GM23248 (cell line): Measurements from ENCODE around the gene FAM53A. TPM values are rescaled to one million over a fixed set of nuclear protein-coding genes. Genes with fewer than 3 reads are reported as not detected.

ENCODE experiments used
- DNase-seq: peaks from one replicate; pipeline ENCODE4 v3.0.0-alpha.2; 2015
- H2AFZ ChIP-seq: fragments of 200-600 bp; sonication (generic); 2 replicates; pipeline ENCODE4 v1.6.1; 2016; ENCODE audit warnings: antibody characterized with exemption
- H3F3A ChIP-seq: fragments of 200-600 bp; sonication (generic); 2 replicates; pipeline ENCODE4 v1.6.1; 2016; ENCODE audit warnings: mild to moderate bottlenecking, antibody characterized with exemption, mixed run types; ENCODE audit not compliant: insufficient read depth
- H3K27ac ChIP-seq: fragments of 200-600 bp; sonication (generic); 2 replicates; pipeline ENCODE4 v1.5.1; 2016; ENCODE audit warnings: mild to moderate bottlenecking
- H3K27me3 ChIP-seq: fragments of 200-600 bp; sonication (generic); replicated peaks from 2 replicates; pipeline ENCODE4 v1.6.1; 2016; ENCODE audit warnings: mild to moderate bottlenecking; ENCODE audit not compliant: insufficient read depth
- H3K36me3 ChIP-seq: fragments of 200-600 bp; sonication (generic); 2 replicates; pipeline ENCODE4 v1.6.1; 2016; ENCODE audit warnings: low read depth, mild to moderate bottlenecking
- H3K4me1 ChIP-seq: fragments of 200-600 bp; sonication (generic); 2 replicates; pipeline ENCODE4 v1.6.1; 2016; ENCODE audit warnings: mild to moderate bottlenecking; ENCODE audit not compliant: insufficient read depth
- H3K4me2 ChIP-seq: fragments of 200-600 bp; sonication (generic); one replicate; pipeline ENCODE4 v1.6.1; 2016; ENCODE audit warnings: mild to moderate bottlenecking; ENCODE audit not compliant: unreplicated experiment
- H3K4me3 ChIP-seq: fragments of 200-600 bp; sonication (generic); 2 replicates; pipeline ENCODE4 v1.5.1; 2016; ENCODE audit warnings: mild to moderate bottlenecking
- H3K79me2 ChIP-seq: fragments of 200-600 bp; sonication (generic); 2 replicates; pipeline ENCODE4 v1.6.1; 2016; ENCODE audit warnings: mild to moderate bottlenecking; ENCODE audit not compliant: insufficient read depth
- H3K9ac ChIP-seq: fragments of 200-600 bp; sonication (generic); 2 replicates; pipeline ENCODE4 v1.6.1; 2016; ENCODE audit warnings: mild to moderate bottlenecking
- H3K9me2 ChIP-seq: fragments of 200-600 bp; sonication (generic); 2 replicates; pipeline ENCODE4 v1.6.1; 2016; ENCODE audit warnings: mixed run types, mild to moderate bottlenecking, moderate library complexity; ENCODE audit not compliant: insufficient read depth
- H3K9me3 ChIP-seq: fragments of 200-600 bp; sonication (generic); one replicate; pipeline ENCODE4 v1.6.1; 2017; ENCODE audit warnings: low read depth
- H4K20me1 ChIP-seq: fragments of 200-600 bp; sonication (generic); 2 replicates; pipeline ENCODE4 v1.6.0; 2016; ENCODE audit not compliant: insufficient read depth
- EZH2 ChIP-seq: fragments of 200-600 bp; sonication (generic); IDR thresholded peaks from 2 replicates; pipeline ENCODE4 v1.6.1; 2018; ENCODE audit warnings: antibody characterized with exemption, mild to moderate bottlenecking; ENCODE audit not compliant: insufficient read depth, poor library complexity, severe bottlenecking
- EZH2phosphoT487 ChIP-seq: fragments of 200-600 bp; sonication (generic); IDR thresholded peaks from 2 replicates; pipeline ENCODE4 v1.6.1; 2018; ENCODE audit warnings: antibody characterized with exemption, moderate library complexity, mild to moderate bottlenecking, low read depth; ENCODE audit not compliant: insufficient read depth
- WGBS, 2 experiments: methylation state at CpG; one replicate each; pipeline ENCODE4 v1.1.6; 2015 to 2017; ENCODE audit warnings: low lambda C conversion rate in 2 of 2, low coverage in 1 of 2; ENCODE audit errors: missing lambda C conversion rate in 2 of 2; 5-methylcytosine and 5-hydroxymethylcytosine counted together
- in situ Hi-C: fragments of 300-500 bp; cut with MboI; formaldehyde crosslinking; loops from 2 replicates; pipeline ENCODE4 v1.15.0; 2020
- polyA plus RNA-seq: library from polyadenylated mRNA; unstranded; fragments of >200 nt; fragmentation: Nextera tagmentation; extraction: Ambion mirVana; gene quantifications from 2 replicates; pipeline ENCODE4 v1.2.1, GENCODE V29; 2016
- total RNA-seq: library from RNA; depleted of rRNA; stranded (reverse); fragments of >200 nt; shearing (Covaris generic); gene quantifications from 2 replicates; pipeline ENCODE4 v1.2.3, GENCODE V29; 2014

FAM53A gene
- total and polyA plus RNA-seq, 2 experiments from 2014 or later = 2.8 to 3.8 TPM

DNA sequence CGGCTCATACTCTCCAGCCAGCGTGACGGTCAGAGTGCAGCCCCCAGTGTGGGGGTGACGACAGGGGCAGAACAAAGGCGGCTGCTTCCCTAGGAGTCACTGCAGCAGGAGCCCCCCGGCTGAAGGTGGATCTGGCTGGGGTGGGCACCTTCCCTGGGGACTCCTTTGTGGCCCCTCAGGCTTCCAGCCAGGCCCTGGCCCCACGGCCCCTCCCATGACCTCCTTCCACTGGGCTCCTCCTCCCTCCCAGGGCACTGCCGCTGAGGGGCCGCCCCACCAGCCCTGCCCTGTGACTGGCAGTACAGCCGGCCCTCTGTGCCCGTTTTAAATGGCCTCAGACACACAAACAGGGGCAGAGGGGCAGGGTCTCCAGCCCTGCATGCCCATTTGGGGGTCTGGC is 61.9 kb downstream of the FAM53A start:
- H4K20me1 ChIP-seq = no peaks in the 10 kb centered on the region
- no peaks in the 10 kb centered on the region for H3F3A ChIP-seq
- no peaks in the 10 kb centered on the region for H3K79me2 ChIP-seq
- TF ChIP-seq EZH2 = no peak
- no peak for TF ChIP-seq EZH2phosphoT487
- no peaks in the 10 kb centered on the region for H3K9me2 ChIP-seq
- in situ Hi-C loops = loop anchor here (10.0 kb wide), 1 partner anchor 267 kb away; no protein-coding TSS in a partner anchor
- H3K4me3 ChIP-seq = no peak overlapping the region
- H3K9ac ChIP-seq = no peak overlapping the region
- H3K27me3 ChIP-seq = no peaks in the 10 kb centered on the region
- no peaks in the 10 kb centered on the region for H3K9me3 ChIP-seq
- no peak overlapping the region for H2AFZ ChIP-seq
- H3K36me3 ChIP-seq = no peaks in the 10 kb centered on the region
- 42 to 43% methylated on average over 10 to 11 of the region's 11 CpGs for WGBS, 2 experiments
- no peak for DNase-seq
- no peaks in the 10 kb centered on the region for H3K4me1 ChIP-seq
- no peak overlapping the region for H3K4me2 ChIP-seq
- no peak overlapping the region for H3K27ac ChIP-seq

DNA sequence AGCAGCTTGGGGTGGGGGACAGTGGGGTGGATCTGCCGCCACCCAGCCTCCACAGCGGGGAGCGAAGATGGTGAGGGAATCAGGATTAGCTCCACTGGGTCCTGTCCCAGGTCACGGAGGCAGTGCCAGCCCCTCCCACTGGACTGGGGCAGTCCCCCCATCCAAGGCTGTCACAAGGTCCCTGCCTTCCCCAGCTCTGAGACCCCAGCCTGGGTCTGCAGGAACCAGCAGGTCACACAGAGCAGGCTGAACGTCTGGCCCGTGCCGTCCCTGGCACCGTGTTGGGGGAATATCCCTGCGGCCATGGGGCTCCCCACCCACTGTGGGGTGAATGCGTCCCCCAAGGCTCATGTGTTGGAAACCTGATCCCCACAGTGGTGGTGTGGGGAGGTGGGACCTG is 62.6 kb downstream of the FAM53A start:
- Histone ChIP-seq H4K20me1 (no peaks in the 10 kb centered on the region), H3K36me3 (no peaks in the 10 kb centered on the region), H3K9me2 (no peaks in the 10 kb centered on the region), H3K27ac (no peak overlapping the region), H3K27me3 (no peaks in the 10 kb centered on the region), H3K4me1 (no peaks in the 10 kb centered on the region), H2AFZ (no peak overlapping the region), H3F3A (no peaks in the 10 kb centered on the region; the same call in 1 of the 2 replicates), H3K4me3 (no peak overlapping the region), H3K9ac (no peak overlapping the region), H3K79me2 (no peaks in the 10 kb centered on the region), H3K9me3 (no peaks in the 10 kb centered on the region), H3K4me2 (no peak overlapping the region)
- in situ Hi-C loops = loop anchor here (10.0 kb wide), 1 partner anchor 267 kb away; no protein-coding TSS in a partner anchor
- DNase-seq = no peak
- TF ChIP-seq EZH2 (no peak), EZH2phosphoT487 (no peak)
- WGBS, 2 experiments = 90 to 93% methylated on average over 9 to 10 of the region's 10 CpGs

DNA sequence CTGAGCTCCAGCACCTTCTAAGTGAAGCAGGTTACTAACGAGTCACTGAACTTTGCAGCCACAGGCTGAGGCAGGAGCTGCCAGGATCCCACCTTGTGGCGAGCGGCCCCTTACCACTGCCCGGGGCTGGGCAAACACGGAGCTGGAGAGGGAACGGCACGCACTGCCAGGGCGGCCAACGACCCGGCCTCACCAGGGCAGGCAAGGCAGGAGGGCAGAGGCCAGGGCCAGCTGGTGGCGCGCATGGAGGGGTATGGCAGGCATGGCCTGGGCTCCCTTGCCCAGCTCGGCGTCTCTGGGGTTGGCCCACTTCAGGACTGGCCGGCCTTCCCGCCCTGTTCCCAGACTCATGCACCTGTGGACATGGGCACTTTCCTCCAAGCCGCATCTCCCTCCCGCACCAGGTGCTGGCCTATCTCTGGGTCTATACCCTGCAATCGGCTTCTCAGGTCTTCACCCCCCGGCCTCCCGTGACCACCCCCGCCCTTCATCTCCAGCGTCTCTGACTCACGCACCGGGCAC is 64.9 kb downstream of the FAM53A start:
- H3K27ac ChIP-seq = no peak overlapping the region

DNA sequence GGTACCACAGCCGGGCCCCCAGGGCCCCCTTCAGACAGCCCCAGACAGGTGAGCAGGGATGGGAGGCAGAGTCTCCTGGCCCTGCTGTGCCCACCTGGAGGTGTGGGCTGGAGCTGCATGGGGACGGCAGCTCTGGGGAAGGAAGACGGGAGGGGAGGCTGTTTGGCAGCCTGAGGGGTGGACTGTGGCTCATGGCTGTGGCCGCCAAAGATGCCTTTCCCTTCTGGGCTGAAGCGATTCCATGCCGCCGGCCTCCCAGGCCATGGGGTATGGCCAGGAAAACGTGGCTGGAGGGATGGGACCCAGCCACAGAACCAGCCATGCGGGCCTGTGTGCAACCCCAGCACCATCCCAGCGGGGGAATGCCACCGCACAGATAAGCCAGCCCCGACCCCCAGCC is 65.7 kb downstream of the FAM53A start:
- Histone ChIP-seq H3K9ac (no peak overlapping the region), H3K4me2 (no peak overlapping the region), H3F3A (no peaks in the 10 kb centered on the region; the same call in 1 of the 2 replicates), H3K9me2 (no peaks in the 10 kb centered on the region), H3K27me3 (no peaks in the 10 kb centered on the region; the same call in 1 of the 2 replicates), H3K27ac (no peak overlapping the region), H4K20me1 (no peaks in the 10 kb centered on the region), H3K4me3 (no peak overlapping the region), H3K36me3 (no peaks in the 10 kb centered on the region), H3K4me1 (no peaks in the 10 kb centered on the region), H2AFZ (no peak overlapping the region), H3K79me2 (no peaks in the 10 kb centered on the region), H3K9me3 (no peaks in the 10 kb centered on the region)
- TF ChIP-seq EZH2 (no peak), EZH2phosphoT487 (no peak)
- WGBS, 2 experiments = 61 to 63% methylated on average over 7 to 12 of the region's 12 CpGs
- DNase-seq = no peak
- in situ Hi-C loops = no loop called here

More for the DNA sequence above, 64.9 kb downstream of the FAM53A start:
- TF ChIP-seq EZH2 (no peak), EZH2phosphoT487 (no peak)
- Histone ChIP-seq H3K4me2 (no peak overlapping the region), H3K79me2 (no peaks in the 10 kb centered on the region), H3K27me3 (no peaks in the 10 kb centered on the region; the same call in 1 of the 2 replicates), H3F3A (no peaks in the 10 kb centered on the region; the same call in 1 of the 2 replicates), H3K9ac (no peak overlapping the region), H3K9me3 (no peaks in the 10 kb centered on the region), H3K36me3 (no peaks in the 10 kb centered on the region), H3K4me3 (no peak overlapping the region), H4K20me1 (no peaks in the 10 kb centered on the region), H3K9me2 (no peaks in the 10 kb centered on the region), H2AFZ (no peak overlapping the region), H3K4me1 (no peaks in the 10 kb centered on the region)
- WGBS, 2 experiments = 72 to 74% methylated on average over 22 to 23 of the region's 25 CpGs
- in situ Hi-C loops = no loop called here
- DNase-seq = no peak
